Measurements from ENCODE around the gene KCTD19. TPM values are rescaled to one million over a fixed set of nuclear protein-coding genes. Genes with fewer than 3 reads are reported as not detected.

The KCTD19 gene
- total and polyA plus RNA-seq, 10 donors = 0.16 to 0.73 (median 0.41) TPM; not detected in 2

DNA sequence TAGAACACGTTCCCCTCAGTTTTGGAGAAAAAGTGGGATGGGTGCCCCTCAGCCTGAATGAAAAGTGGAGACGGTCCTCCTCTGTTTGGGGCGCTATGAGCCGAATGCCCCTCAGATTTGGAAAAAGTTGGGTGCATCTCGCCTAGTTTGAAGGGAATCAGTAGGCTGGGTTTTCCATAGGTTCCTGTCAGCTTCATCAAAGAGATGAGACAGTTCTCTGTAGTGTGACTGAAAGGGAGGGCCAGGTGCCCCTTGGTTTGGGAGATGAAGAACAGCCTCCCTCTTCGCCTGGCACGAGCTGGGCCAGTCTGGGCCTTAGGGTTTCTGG is 78.5 kb downstream of the KCTD19 start:
- peak overlapping the region; percentile 45 to 95 (median 92) for H3K4me3 ChIP-seq
- H3K4me1 ChIP-seq = peaks cover 32 to 87% (median 60%) of the 10 kb centered on the region in 6 donors
- no peak for DNase-seq
- H3K27ac ChIP-seq = peak overlapping the region in 6 of 8 donors; percentile 92 to 96 (median 92)
- H3K9me3 ChIP-seq = no peaks in the 10 kb centered on the region
- peaks cover 0 to 30% (median 7%) of the 10 kb centered on the region in 7 donors for H3K27me3 ChIP-seq (replicated peaks in 1 of 7)
- 3 to 17% (median 7%) methylated on average over 6 to 7 of the region's 7 CpGs for WGBS, 5 donors
- H3K36me3 ChIP-seq = peaks cover 0 to 5% (median 0%) of the 10 kb centered on the region in 6 donors
- TF ChIP-seq, protein P1, sequence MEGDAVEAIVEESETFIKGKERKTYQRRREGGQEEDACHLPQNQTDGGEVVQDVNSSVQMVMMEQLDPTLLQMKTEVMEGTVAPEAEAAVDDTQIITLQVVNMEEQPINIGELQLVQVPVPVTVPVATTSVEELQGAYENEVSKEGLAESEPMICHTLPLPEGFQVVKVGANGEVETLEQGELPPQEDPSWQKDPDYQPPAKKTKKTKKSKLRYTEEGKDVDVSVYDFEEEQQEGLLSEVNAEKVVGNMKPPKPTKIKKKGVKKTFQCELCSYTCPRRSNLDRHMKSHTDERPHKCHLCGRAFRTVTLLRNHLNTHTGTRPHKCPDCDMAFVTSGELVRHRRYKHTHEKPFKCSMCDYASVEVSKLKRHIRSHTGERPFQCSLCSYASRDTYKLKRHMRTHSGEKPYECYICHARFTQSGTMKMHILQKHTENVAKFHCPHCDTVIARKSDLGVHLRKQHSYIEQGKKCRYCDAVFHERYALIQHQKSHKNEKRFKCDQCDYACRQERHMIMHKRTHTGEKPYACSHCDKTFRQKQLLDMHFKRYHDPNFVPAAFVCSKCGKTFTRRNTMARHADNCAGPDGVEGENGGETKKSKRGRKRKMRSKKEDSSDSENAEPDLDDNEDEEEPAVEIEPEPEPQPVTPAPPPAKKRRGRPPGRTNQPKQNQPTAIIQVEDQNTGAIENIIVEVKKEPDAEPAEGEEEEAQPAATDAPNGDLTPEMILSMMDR (IDR thresholded peaks at IDR 0.05 in 8 of 11, conservative IDR thresholded peaks at IDR 0.05 in 3 of 11) = no peak
- TF ChIP-seq POLR2A (IDR thresholded peaks at IDR 0.05) (no peak), POLR2AphosphoS5 (IDR thresholded peaks at IDR 0.05) (no peak)
- intact Hi-C loops (cut with DNase I; ENCODE audit: low total_unique reads) = no loop called here

DNA sequence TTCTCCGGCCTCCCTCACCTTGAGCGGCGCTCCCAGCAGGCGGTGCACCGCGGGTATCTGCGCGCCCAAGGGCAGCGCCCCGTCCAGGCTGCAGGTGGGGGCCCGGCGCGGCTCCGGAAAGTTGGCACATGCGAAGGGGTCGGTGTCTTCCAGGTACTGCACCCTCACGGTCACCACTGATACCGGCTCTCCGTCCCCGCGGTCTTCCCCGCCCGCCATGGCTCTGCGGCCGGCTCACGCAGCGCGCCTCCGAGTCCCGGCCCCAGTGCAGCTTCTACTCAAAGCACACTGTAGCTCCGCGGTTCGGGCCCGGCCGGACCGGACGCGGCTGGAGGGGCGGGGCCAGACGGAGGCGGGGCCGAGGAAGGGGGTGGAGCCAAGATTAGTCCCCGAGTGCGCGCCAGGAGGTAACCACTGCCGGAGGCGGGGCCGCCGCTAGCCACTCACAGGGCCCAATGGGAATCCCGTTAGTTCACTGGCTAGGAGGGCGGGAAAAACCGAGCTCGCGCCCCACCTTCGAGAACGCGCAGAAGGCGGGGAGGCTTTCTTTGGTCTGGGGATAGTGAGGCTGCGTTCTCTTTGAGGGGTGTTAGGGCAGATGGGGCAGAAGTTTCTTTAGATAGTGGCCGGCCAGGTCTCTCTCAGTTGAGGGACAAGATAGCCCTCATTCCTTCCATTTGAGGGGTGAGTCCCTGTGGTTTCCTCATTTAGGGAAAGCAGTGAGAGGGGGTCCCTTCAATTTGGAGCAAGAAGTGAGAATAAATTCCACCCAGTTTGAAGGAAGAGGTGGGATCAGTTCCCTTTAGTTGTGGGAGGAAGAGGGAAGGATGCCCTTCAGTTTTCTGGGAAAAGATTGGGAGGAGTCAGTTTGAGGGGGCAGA is 79.1 kb downstream of the KCTD19 start, which contains the start of gene FHOD1:
Gene FHOD1, minus strand, starts transcription at position 290 of the 881 bp plus-strand sequence. Its CDS starts 71 bp downstream, at position 219.
- intact Hi-C loops (cut with DNase I; ENCODE audit: low total_unique reads) = no loop called here
- peak; percentile 99 for DNase-seq
- Histone ChIP-seq H3K4me1 (peaks cover 37 to 88% (median 65%) of the 10 kb centered on the region in 6 donors), H3K36me3 (peaks cover 0 to 7% (median 0%) of the 10 kb centered on the region in 6 donors), H3K27ac (peak within 1 kb of the TSS; percentile 89 to 96 (median 92)), H3K27me3 (replicated peaks in 1 of 7) (peaks cover 0 to 30% (median 7%) of the 10 kb centered on the region in 7 donors), H3K9me3 (no peaks in the 10 kb centered on the region), H3K4me3 (peak within 1 kb of the TSS; percentile 65 to 95 (median 93))
- TF ChIP-seq POLR2AphosphoS5 (IDR thresholded peaks at IDR 0.05) (peak; percentile 90 to 98 (median 97)), POLR2A (IDR thresholded peaks at IDR 0.05) (peak in 2 of 3 donors; percentile 51 to 91)
- TF ChIP-seq, protein P1 (IDR thresholded peaks at IDR 0.05 in 8 of 11, conservative IDR thresholded peaks at IDR 0.05 in 3 of 11) = peak in 5 of 11 experiments; percentile 11 to 38 (median 22)
- WGBS, 5 donors = 0 to 1% (median 0%) methylated on average over 32 to 60 of the region's 60 CpGs

DNA sequence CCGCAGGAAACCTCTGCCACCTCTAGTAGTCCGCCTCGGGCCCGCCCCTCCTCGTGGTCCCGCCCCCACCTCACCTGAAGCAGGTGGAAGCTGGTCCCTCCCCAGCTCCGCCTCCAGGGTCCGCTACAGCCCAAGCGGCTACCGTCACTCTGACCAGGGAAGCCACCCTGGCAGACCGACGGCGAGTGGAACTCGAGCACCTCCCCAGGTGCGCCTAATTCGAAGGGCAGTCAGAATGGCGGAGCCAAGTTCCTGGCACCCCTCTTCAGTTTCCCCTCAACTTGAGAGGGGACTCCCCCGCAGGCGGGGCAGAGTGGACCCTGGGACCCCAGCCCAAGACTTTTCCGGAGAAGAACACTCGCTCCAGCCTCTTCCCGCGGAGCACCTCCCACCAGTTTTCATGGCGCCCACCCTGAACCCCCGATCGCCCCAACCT is 79.8 kb downstream of the KCTD19 start:
- WGBS, 5 donors = 0 to 1% (median 0%) methylated on average over 13 to 26 of the region's 26 CpGs
- H3K27ac ChIP-seq = peak overlapping the region; percentile 89 to 96 (median 92)
- H3K9me3 ChIP-seq = no peaks in the 10 kb centered on the region
- DNase-seq = peak; percentile 91
- H3K27me3 ChIP-seq (replicated peaks in 1 of 7) = peaks cover 0 to 30% (median 7%) of the 10 kb centered on the region in 7 donors
- intact Hi-C loops (cut with DNase I; ENCODE audit: low total_unique reads) = no loop called here
- TF ChIP-seq POLR2AphosphoS5 (IDR thresholded peaks at IDR 0.05) (no peak), POLR2A (IDR thresholded peaks at IDR 0.05) (no peak)
- TF ChIP-seq, protein P1 (IDR thresholded peaks at IDR 0.05 in 8 of 11, conservative IDR thresholded peaks at IDR 0.05 in 3 of 11) = no peak
- H3K4me1 ChIP-seq = peaks cover 43 to 88% (median 68%) of the 10 kb centered on the region in 6 donors
- H3K4me3 ChIP-seq = peak overlapping the region; percentile 65 to 95 (median 93)
- peaks cover 0 to 14% (median 0%) of the 10 kb centered on the region in 6 donors for H3K36me3 ChIP-seq
